GM19467 (cell line): ENCODE data around the gene MGLL.

Experiments
- ATAC-seq: cut with Tn5 transposase; IDR thresholded peaks from one replicate; pipeline ENCODE4 v1.9.1; 2021; ENCODE audit warnings: mild to moderate bottlenecking, moderate library complexity; ENCODE audit not compliant: unreplicated experiment

MGLL gene

GRCh38 chr3:127835993-127836882 is 13.9 kb upstream of the MGLL start:
- peak; percentile 74 for ATAC-seq

GRCh38 chr3:127834771-127835170 is 12.5 kb upstream of the MGLL start:
- no peak for ATAC-seq

DNA sequence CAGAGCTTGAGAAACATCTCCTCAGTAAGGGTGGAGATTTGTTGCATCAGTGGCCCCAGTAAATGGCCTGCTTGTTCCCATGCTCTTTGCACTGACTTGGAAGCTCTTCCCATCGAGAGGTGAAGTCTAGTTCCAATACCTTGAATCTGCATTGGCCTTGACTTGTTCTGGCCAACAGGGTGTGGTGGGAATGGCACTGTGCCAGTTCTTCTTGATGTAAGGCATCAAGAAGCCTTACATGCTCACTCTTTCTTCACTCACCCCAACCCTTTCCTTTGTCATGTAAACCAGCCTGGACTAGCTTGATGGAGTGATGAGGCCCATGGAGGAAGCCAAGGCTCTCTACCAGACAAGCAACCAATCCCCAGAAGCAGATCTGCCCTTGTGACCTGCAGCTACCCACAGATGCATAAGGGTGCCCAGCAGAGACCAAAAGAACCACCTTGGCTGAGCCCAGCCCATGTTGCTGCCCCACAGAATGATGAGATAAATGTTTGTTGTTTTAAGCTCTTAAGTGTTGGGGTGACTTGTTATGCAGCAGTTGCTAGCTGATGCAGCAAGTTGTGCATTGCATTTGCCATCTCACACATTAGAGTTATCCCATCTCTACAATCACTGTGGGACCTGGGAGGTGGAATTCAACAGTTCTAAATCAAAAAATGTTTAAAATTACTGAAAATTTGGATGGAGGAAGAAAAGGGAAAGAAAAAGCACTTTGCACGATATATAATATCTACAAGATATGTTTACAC is 11.1 kb upstream of the MGLL start:
- ATAC-seq: no peak

DNA sequence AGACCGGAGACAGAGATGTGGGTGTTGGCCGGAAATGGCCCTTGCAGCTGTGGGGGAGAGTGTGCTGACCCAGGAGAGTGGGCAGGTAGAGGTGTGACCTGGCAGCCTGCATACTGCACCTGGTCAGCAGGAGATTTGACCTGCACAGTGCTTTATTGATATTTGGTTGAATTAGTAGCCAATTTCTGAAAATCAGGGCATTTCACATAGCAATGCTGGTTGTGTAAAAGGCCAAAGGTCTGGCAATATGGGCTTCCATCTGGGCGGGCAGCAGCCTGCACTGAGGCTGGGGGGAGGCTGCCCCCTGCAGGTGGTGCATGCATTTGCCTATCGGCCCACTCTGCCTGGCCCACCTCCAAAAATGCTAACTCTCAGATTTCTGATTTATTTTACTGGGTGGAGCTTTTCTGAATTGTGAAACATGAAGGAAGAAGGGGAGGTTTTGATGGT is 9.4 kb upstream of the MGLL start:
- ATAC-seq: no peak

GRCh38 chr3:127829537-127829936 is 7.2 kb upstream of the MGLL start:
- ATAC-seq: no peak

- ATAC-seq: no peak
Observed at GRCh38 chr3:127827808-127828207, 5.5 kb upstream of the MGLL start.

DNA sequence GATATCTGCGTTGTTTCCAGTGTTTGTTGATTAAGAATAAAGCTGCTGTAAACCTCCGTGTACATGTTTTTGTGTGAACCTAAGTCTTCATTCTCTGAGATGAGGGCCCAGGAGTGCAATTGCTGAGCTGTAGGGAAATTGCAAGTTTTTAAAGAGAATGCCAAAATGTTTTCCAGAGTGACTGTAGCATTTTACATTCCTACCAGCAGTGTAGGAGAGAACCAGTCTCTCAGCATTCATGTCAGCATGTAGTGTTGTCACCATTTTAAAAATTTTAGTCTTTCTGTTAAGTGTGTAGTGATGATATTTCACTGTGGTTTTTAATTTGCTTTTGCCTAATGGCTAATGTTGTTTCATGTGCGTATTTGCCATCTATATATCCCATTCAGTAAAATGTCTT is 3.4 kb upstream of the MGLL start:
- no peak for ATAC-seq

GRCh38 chr3:127824151-127824825 is 2.0 kb upstream of the MGLL start:
- ATAC-seq: no peak

DNA sequence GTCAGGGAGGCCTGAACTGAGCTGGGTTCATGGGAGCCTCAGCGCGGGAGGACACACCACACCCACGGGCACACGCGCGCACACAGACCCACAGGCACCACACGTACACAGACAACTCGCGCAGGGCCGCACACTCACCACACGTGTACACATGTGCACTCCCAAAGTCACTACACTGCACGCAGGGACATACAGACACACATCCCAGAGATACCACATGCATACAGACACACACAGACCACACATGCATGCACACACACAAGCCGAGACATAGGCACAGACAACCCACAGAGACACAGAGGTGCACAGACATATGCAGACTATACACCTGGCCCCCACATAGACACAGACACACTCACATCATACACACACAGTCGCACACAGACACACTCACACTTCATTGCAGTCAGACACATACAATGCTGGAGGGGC is 1.1 kb upstream of the MGLL start:
- no peak for ATAC-seq

DNA sequence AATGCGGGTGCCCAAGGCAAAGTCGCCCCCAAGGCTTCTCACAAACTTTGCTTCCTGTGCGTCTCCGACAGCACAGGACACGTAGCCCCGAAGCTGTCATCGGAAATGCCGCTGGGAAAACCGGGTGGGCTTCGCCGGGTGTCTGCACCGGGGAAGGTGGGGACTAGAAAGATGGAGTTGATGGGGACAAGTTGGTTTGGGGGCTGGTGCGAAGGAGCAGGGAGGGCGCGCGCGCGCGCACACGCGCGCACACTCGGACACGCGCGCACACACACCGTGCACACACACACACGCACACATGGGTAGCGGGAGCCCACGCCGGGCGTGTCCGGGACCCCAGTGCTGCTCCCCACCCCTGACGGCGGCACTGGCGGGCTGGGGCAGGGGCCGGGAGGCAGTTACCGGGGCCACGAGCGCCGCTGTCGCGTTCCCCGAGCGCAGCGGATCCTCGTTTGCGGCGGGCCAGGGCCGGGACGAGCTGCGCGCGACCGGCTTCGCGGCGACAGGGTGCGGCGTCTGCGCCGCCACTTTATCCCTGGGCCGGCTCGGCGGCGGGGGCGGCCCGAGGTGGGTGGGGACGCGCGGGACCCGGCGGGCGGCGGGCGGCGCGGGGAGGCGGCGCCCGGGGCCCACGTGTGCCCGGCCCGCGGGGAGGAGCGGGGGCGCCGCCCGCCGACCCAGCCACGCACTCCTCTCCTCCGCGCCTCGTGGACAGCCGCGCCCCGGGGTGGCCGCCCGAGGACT is 539 bp upstream of the MGLL start:
- no peak for ATAC-seq

GRCh38 chr3:127821394-127821793 is 921 bp downstream of the MGLL start:
- ATAC-seq: no peak

DNA sequence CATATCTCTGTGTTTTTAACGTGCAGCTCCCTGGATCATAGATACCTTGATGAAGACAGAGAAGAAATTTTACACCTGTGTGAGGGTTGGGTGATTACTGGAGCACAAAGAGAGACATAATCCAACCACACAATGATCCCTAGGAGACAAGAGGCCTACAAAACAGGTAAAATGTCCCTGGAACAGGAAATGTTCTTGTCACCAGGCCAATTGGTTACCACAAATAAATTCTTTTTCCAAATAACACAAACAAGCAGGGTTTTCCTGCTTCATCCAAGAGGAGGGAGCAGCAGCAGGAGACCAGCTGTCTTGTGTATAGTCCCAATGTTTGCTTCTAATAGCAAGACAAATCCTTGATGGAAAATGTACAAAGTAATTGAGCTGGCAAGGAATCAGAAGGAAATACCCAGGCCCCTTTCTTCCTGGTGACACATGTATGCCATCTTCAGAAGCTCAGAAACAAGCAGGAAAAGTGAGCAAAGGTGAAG is 1.4 kb downstream of the MGLL start:
- no peak for ATAC-seq

GRCh38 chr3:127820221-127820825 is 2.0 kb downstream of the MGLL start:
- peak; percentile 41 for ATAC-seq

GRCh38 chr3:127819656-127820055 is 2.7 kb downstream of the MGLL start:
- ATAC-seq: no peak

DNA sequence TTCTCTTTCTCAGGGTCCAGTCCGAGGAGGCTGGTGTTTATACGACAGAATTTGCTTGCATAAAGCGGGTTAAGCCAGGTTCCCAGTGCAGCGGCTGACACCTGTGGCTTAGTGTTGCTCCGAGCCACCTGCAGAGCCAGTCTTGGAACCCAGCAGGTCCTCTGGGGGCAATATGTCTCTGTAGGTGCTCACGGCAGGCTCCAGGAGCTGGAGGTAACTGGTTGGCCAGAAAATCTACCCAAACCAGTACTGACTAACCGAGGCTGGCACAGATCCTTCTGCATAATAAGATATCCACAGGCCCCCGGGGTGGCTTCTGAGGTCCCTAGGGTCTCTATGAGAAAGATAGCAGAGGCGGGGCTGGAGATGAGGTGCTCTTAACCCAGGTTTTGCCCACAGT is 3.2 kb downstream of the MGLL start:
- ATAC-seq: no peak

GRCh38 chr3:127817406-127817841 is 4.9 kb downstream of the MGLL start:
- ATAC-seq: no peak

DNA sequence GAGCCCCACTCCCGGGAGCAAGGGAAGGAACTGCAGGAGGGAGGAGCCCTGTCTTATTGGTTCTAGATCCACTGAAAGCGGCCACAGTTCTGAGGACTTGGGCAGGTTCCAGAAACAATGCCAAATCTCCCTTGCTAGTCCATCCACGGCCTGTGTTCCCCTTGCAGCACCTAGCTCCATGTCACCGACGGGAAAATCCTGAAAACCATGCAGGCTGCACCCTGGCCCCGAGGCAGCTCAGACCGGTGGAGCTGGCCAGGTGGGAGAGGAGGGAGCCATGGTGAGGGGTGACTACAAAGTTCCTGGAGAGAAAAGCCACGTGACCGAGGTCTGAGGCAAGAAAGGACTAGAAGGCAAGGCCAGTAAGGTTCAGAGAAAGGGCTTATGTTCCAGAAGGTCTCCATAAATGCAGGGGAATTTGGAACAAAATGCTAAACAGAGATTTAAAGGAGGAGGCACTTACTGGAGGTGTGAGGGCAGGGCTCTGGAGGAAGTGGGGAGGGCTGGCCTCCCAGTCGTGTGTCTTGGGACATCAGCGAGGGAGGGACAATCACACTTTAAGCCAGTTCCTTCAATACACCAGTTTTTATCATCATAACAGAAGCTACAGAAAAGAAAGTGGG is 5.4 kb downstream of the MGLL start:
- ATAC-seq: no peak

DNA sequence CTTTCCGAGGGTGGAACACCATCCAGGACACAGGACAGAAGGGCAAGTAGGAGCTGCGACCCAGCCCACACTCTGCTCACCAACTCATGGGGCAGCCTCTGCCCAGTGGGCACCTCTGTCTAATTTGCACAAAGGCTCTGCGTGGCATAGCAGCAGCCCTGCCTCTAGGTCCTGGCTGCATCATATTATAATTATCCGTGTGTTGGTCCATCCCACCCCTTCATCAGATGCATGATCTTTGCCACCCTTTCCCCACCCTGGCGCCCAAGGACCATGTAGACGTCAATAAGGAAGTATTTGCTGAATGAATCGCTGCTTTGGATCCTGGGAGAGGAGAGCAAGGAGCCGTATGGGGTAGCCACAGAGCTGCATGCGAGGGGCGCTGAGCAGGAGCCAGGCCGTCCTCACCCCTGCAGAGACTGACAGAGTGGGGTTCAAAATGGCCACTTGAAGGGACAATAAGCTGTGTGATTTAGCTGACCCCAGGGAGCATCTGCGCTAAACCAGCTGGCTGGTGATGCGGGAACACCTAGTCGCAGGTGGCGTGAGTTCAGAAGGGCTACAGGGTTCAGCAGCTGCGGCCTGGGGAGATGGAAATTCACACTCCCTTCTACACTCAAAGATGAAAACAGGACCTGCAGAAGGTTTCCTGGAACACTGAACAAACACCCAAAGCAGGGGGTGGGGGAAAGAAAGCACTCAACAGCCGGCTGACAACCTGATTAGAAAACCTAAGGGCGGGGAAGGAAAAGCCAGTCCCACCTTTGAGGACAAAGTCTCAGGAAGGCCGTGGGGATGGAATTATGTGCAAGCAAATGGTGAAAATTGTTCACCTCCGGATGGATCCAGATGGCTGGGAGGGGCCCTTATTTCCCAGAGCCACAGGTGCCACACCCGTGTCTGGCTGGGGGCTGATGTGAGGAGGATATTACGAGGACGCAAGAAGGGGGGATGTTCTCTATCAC is 6.4 kb downstream of the MGLL start:
- ATAC-seq: no peak

DNA sequence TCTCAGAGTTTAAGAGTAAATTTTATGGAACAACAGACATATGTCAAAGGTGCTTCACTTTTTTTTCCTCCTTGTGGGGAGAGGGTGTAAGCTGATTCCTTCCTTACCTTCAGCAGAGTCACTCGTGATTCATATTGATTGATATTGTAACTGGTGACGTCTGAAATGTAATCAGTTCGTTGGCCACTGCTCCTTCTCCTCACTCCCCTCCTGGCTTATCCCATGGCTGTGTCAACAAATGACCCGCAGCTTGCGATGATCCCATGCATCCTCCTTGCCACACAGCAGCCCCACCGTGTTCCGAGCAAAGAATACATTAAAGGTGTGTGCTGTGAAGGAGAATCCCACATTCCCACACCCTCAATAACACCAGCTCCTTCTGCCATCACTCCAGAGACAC is 7.3 kb downstream of the MGLL start:
- ATAC-seq: no peak
